Muscle layer of duodenum (tissue), 2 donors: ENCODE results near the gene ZNF397.

Experiments used
- H3K27ac ChIP-seq: one replicate; pipeline ENCODE4 v1.7.0; 2013; ENCODE audit warnings: mild to moderate bottlenecking, low read length
- H3K27me3 ChIP-seq: one replicate; pipeline ENCODE4 v1.7.0; 2013; ENCODE audit warnings: low read depth, mild to moderate bottlenecking, control low read depth, low read length
- H3K36me3 ChIP-seq, 2 donors: one replicate each; pipeline ENCODE4 v1.7.0; 2013; ENCODE audit warnings: low read length in 2 of 2, control low read depth in 1 of 2, mild to moderate bottlenecking in 1 of 2; ENCODE audit not compliant: insufficient read depth in 2 of 2, control insufficient read depth in 1 of 2
- H3K4me1 ChIP-seq, 2 donors: one replicate each; pipeline ENCODE4 v1.7.0; 2013; ENCODE audit warnings: low read length in 2 of 2, mild to moderate bottlenecking in 2 of 2, control low read depth in 1 of 2, moderate library complexity in 1 of 2; ENCODE audit not compliant: insufficient read depth in 2 of 2, control insufficient read depth in 1 of 2
- H3K4me3 ChIP-seq, 2 donors: one replicate each; pipeline ENCODE4 v1.7.0; 2013; ENCODE audit warnings: low read length in 2 of 2, low read depth in 1 of 2, mild to moderate bottlenecking in 1 of 2
- H3K9me3 ChIP-seq, 2 donors: one replicate each; pipeline ENCODE4 v1.7.0; 2013; ENCODE audit warnings: low read length in 2 of 2, control low read depth in 1 of 2, mild to moderate bottlenecking in 1 of 2; ENCODE audit not compliant: control insufficient read depth in 1 of 2
- donor health status: healthy.

Gene ZNF397

GRCh38 chr18:35276267-35276666, 35.4 kb downstream of the ZNF397 start:
- Histone ChIP-seq H3K36me3 (no peaks in the 10 kb centered on the region), H3K4me3 (no peak overlapping the region), H3K27me3 (no peaks in the 10 kb centered on the region)

GRCh38 chr18:35277633-35278032, 36.8 kb downstream of the ZNF397 start:
- no peaks in the 10 kb centered on the region for H3K9me3 ChIP-seq
- no peaks in the 10 kb centered on the region for H3K4me1 ChIP-seq
- no peaks in the 10 kb centered on the region for H3K27me3 ChIP-seq
- H3K27ac ChIP-seq: no peak overlapping the region
- H3K4me3 ChIP-seq: no peak overlapping the region
- no peaks in the 10 kb centered on the region for H3K36me3 ChIP-seq

More at GRCh38 chr18:35276267-35276666, 35.4 kb downstream of the ZNF397 start:
- Histone ChIP-seq H3K27ac (no peak overlapping the region), H3K4me1 (no peaks in the 10 kb centered on the region), H3K9me3 (peaks cover 0 to 3% of the 10 kb centered on the region in 2 donors)

DNA sequence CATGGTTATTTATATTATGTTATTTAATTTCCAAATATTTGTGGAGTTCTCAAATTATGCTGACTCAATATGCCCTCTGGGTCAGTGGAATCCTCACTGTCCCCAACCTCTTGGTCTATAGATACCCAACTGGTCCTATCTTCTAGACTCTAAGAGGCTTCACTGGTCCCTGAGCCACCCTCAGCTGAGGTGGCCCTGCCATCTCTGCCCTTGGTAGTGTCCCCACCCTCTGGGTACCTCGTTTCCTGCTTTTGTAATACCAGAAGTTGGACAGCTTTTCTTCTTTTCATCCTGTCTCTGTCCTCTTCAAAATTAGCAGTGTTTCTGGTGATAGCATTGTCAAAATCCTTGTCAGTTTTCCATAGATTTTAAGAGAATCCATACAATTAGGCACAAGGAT, 37.3 kb downstream of the ZNF397 start:
- H3K27me3 ChIP-seq: no peaks in the 10 kb centered on the region
- H3K4me3 ChIP-seq: no peak overlapping the region
- no peaks in the 10 kb centered on the region for H3K36me3 ChIP-seq
- H3K4me1 ChIP-seq: no peaks in the 10 kb centered on the region
- no peak overlapping the region for H3K27ac ChIP-seq
- H3K9me3 ChIP-seq: no peaks in the 10 kb centered on the region

DNA sequence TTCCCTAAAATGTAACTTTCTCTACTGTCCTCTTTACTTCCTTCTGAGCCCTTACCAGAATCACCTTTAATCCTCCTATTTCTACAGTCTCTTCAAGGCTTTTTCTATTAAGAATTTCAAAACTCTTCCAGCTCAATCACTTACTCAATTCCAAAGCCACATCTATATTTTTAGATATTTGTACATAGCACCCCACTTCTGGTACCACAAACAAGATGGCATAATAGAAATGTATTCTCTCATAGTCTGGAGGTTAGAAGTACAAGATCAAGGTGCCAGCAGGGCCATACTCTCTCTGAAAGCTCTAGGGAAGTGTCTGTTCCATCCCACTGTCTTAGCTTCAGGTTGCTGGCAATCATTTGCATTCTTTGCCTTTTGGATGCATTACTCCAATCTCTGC, 38.1 kb downstream of the ZNF397 start:
- Histone ChIP-seq H3K4me3 (no peak overlapping the region), H3K4me1 (no peaks in the 10 kb centered on the region), H3K36me3 (peaks cover 0 to 5% of the 10 kb centered on the region in 2 donors), H3K27ac (no peak overlapping the region), H3K9me3 (no peaks in the 10 kb centered on the region), H3K27me3 (no peaks in the 10 kb centered on the region)

DNA sequence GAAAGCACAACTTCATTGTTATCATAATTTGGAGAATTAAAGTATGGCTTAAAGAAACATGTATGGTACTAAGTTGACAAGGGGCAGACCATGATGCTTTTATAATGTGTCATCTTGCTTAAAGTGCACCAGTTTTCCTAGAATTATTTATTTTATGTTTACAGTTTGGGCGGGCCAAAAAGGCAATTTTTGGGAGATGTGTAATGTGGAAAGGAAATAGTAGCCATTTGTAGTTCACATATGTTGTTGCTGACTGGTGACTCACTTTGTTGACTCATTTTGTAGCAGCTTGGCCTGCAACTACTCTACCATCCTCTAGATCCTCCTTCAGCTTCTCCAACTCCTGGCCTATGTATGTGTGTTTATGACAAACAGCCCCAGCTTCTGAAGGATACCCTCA, 41.5 kb downstream of the ZNF397 start:
- H3K9me3 ChIP-seq: no peaks in the 10 kb centered on the region
- no peaks in the 10 kb centered on the region for H3K4me1 ChIP-seq
- H3K27ac ChIP-seq: no peak overlapping the region
- H3K27me3 ChIP-seq: no peaks in the 10 kb centered on the region
- no peak overlapping the region for H3K4me3 ChIP-seq
- peaks cover 0 to 11% of the 10 kb centered on the region in 2 donors for H3K36me3 ChIP-seq

DNA sequence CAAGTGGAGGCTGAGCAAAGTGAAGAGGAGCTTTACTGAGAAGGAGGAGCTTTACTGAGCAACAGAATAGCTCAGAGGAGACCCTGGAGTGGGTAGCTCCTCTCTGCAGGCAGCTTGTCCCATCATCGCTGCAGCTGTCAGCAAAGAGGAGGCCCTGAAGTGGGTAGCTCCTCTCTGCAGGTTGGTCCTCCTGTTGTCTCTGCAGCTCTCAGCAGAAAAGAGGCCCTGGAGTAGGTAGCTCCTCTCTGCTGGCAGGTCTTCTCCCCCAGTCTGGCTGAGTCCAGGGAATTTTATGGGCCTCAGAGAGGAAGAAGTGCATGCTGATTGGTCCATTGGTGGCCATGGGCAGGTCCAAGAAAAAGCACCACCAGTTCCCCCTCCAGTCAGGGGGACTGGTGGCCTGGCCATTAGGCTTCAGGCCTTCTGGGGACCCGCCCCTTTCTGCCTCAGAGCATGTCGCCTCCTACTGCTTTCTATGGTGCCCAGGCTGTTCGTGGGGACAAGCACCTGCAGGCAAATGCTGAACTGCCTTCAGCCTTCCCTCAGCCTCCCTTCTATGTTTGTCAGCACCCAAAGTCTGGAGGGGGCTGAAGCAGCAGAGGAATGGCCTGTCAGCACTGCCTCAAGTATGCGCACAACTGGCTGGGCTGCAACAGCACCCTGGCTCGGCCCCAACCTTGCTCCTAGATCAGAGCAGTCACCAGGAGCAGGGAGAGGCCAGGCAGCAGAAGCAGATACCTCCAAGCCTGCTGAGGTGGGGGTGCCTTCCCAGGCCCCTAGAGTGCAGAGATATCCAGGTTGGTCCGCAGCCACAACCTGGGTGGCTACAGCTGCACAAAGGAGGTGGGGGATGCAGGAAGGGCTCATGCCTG, 43.3 kb downstream of the ZNF397 start:
- Histone ChIP-seq H3K9me3 (no peaks in the 10 kb centered on the region), H3K27ac (no peak overlapping the region), H3K27me3 (no peaks in the 10 kb centered on the region), H3K4me3 (no peak overlapping the region), H3K36me3 (peaks cover 0 to 11% of the 10 kb centered on the region in 2 donors), H3K4me1 (peaks cover 0 to 1% of the 10 kb centered on the region in 2 donors)

- H3K27me3 ChIP-seq: no peaks in the 10 kb centered on the region
- no peaks in the 10 kb centered on the region for H3K9me3 ChIP-seq
- peaks cover 0 to 4% of the 10 kb centered on the region in 2 donors for H3K4me1 ChIP-seq
- H3K4me3 ChIP-seq: no peak overlapping the region
- no peak overlapping the region for H3K27ac ChIP-seq
- peaks cover 0 to 11% of the 10 kb centered on the region in 2 donors for H3K36me3 ChIP-seq
These were observed 44.0 kb downstream of the ZNF397 start for GRCh38 chr18:35284841-35285240.

DNA sequence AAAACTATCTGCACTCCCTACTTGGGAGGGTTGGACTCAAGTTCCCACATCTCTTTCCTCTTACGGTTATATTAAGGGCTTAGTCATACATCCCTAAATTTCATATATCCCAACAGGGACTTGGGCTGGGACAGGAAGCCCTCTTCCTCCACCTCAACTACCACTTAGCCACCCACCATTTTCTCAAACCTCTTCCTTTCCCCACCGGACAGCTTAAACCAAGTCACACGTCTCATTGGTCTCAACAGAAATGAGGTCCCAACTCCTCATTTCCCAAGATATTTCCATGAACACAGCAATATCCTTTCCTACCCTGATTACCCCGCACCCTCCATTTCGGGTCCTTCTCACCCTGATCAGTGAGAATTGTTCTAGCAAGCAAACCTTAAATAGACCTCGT, 48.5 kb downstream of the ZNF397 start:
- no peaks in the 10 kb centered on the region for H3K9me3 ChIP-seq
- H3K27me3 ChIP-seq: no peaks in the 10 kb centered on the region
- H3K27ac ChIP-seq: peak overlapping the region; percentile 97
- peaks cover 5 to 14% of the 10 kb centered on the region in 2 donors for H3K36me3 ChIP-seq
- H3K4me1 ChIP-seq: peaks cover 10 to 14% of the 10 kb centered on the region in 2 donors
- H3K4me3 ChIP-seq: peak overlapping the region; percentile 82 to 99

GRCh38 chr18:35289727-35290093, 48.9 kb downstream of the ZNF397 start:
- Histone ChIP-seq H3K9me3 (no peaks in the 10 kb centered on the region), H3K36me3 (peaks cover 5 to 11% of the 10 kb centered on the region in 2 donors), H3K4me1 (peaks cover 10 to 14% of the 10 kb centered on the region in 2 donors), H3K4me3 (peak overlapping the region; percentile 82 to 99), H3K27me3 (no peaks in the 10 kb centered on the region), H3K27ac (peak overlapping the region; percentile 97)

- Histone ChIP-seq H3K9me3 (no peaks in the 10 kb centered on the region), H3K27ac (peak within 1 kb of the TSS; percentile 97), H3K4me3 (peak within 1 kb of the TSS; percentile 82 to 99), H3K36me3 (peaks cover 9 to 14% of the 10 kb centered on the region in 2 donors), H3K4me1 (peaks cover 10 to 14% of the 10 kb centered on the region in 2 donors), H3K27me3 (no peaks in the 10 kb centered on the region)
These were observed 49.4 kb downstream of the ZNF397 start, which contains the start of gene ZSCAN30 for GRCh38 chr18:35290094-35290735. TSS of gene ZSCAN30 (minus strand) at chr18:35290229. CDS start at chr18:35264352, 25,877 bp downstream.

DNA sequence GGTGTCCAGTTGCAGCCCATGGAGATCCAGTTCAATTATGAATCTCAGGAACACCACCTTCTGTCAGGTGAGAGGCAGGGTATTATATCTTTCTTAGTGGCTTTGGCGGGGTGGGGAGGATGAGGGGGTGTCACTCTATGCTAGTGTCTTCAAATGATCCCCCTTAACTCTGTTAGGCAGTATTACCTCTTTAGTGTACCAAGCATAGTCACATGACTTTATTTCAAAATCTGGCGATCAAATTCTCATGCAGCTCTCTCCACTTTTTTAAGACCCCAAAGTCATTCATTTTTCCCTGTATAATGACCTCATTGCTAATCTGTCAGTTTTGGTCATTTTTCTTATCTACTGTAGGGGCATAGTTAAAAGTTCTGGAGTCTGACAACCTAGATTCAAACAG, 50.3 kb downstream of the ZNF397 start:
- Histone ChIP-seq H3K27ac (no peak overlapping the region), H3K9me3 (no peaks in the 10 kb centered on the region), H3K36me3 (peaks cover 11 to 23% of the 10 kb centered on the region in 2 donors), H3K4me1 (peaks cover 10 to 14% of the 10 kb centered on the region in 2 donors), H3K4me3 (peak overlapping the region; percentile 82 to 99), H3K27me3 (no peaks in the 10 kb centered on the region)
